GM12873 (cell line): ENCODE measurements around the gene GCHFR.

Experiments
- CTCF ChIP-seq: IDR thresholded peaks from 2 replicates; pipeline ENCODE4 v1.5.1; 2012; ENCODE audit warnings: low read depth, mild to moderate bottlenecking, moderate library complexity, low read length, control low read depth; ENCODE audit not compliant: insufficient read depth; ENCODE audit errors: missing control alignments

GCHFR gene

GRCh38 chr15:40763801-40764628 lies at the start of gene GCHFR:
TSS of gene GCHFR (plus strand) at chr15:40764068. CDS start at chr15:40764181, 113 bp downstream.
- TF ChIP-seq CTCF = peak; percentile 43

GRCh38 chr15:40714144-40714543 lies 49.7 kb upstream of the GCHFR start:
- TF ChIP-seq CTCF = no peak

GRCh38 chr15:40716165-40716564 lies 47.7 kb upstream of the GCHFR start:
- no peak for TF ChIP-seq CTCF

GRCh38 chr15:40721701-40722100 lies 42.2 kb upstream of the GCHFR start:
- no peak for TF ChIP-seq CTCF

GRCh38 chr15:40722354-40722753 lies 41.5 kb upstream of the GCHFR start:
- no peak for TF ChIP-seq CTCF

GRCh38 chr15:40722934-40723333 lies 40.9 kb upstream of the GCHFR start:
- no peak for TF ChIP-seq CTCF

GRCh38 chr15:40723919-40724318 lies 39.9 kb upstream of the GCHFR start:
- no peak for TF ChIP-seq CTCF
